Suppressor macrophage (primary cell): ENCODE measurements around the gene KCNF1.
A peak's percentile ranks its signal among the peaks of the same experiment; 100 is the strongest.

Experiments used
- DNase-seq, 4 experiments: peaks; one replicate each; pipeline ENCODE4 v3.0.0-alpha.2; 2020 to 2022
- total RNA-seq, 17 experiments: gene quantifications; one replicate each; lab custom pipeline; 2026; ENCODE audit warnings: mixed read lengths in 6 of 17, inconsistent platforms in 3 of 17; lab: John Stamatoyannopoulos, UW

Gene KCNF1, protein sequence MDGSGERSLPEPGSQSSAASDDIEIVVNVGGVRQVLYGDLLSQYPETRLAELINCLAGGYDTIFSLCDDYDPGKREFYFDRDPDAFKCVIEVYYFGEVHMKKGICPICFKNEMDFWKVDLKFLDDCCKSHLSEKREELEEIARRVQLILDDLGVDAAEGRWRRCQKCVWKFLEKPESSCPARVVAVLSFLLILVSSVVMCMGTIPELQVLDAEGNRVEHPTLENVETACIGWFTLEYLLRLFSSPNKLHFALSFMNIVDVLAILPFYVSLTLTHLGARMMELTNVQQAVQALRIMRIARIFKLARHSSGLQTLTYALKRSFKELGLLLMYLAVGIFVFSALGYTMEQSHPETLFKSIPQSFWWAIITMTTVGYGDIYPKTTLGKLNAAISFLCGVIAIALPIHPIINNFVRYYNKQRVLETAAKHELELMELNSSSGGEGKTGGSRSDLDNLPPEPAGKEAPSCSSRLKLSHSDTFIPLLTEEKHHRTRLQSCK
- total RNA-seq, result 0 to 1.8 (median 0.18) reads per million in 17 experiments

DNA sequence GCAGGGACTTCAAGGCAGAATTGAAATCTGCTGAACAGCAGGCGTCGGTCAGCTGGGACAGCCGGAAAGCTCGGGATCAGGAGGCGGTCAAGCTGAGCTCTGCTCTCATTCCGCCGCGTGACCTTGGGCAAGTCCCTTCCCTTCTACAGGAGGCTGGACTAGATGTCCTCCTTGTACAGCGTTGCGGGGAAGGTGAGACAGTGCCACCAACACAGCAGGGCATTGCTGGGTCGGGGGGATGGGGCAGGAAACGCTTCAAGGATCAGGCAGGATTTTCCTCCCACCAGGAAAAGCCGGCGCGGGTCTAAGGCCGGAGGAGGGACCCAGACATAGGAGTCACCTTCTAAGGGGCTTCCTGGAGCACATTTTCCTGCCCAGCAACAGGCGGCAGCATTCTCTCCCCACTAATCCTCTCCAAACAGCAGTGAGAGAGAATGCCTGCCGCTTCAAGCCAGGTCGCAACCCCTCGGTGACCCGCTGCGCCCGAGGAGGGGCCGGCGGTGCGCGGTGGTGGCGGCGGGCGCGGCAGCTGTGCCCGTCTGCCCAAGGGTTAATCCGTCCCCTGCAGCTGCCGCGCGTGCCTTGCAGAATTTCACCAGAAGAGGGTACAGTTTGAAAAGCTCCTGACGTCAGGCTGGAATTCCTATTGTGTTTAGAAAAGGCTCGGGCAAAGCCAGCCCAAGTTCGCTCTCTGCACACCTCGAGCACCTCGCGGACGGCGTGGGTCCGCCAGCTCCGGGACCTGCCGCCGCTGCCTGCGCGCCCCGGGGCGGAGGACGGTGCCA, at the start of gene KCNF1:
Gene KCNF1, plus strand, starts transcription at position 644 of the 785 bp plus-strand sequence. CDS start 493 bp downstream, outside the sequence.
- peak; percentile 30 to 63 (median 53) for DNase-seq

DNA sequence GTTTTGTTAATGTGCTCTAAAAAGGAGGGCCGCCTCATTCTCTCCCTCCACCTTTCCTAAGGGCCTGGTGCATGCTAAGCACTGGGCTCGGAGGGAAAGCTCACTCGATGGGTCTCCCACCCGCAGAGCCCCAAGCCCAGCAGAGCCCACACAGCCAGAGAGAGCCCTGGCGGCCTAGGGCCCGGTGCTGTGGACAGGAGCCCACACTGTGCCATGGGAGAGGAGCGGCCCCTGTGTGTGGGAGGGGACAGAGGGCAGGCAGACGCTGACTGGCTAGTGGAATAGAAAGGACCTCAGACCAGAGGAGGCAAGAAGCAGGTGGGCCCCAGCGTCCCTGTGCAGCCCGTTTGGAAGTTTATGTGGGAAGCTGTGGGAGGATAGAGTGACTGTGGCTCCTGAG, 49.4 kb upstream of the KCNF1 start:
- DNase-seq, result no peak

DNA sequence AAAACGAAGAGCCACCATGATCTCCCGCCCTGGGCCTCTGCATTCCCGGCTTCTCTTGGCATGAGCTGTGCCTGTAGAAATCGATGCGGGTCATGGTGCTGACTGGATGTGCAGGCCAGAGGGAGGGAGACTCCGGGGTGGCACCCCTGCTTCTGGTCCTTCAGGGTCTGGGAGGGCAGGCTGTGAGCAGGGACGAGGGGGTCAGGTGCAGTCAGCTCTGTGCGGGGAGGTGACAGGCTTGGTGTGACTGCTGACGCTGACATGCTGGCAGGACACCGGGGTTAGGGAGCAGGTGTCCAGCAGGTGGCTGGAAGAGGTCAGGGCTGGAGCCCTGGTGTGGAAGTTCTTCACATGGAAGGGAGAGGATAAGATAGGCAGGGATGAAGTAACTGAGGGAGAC, 48.7 kb upstream of the KCNF1 start:
- DNase-seq, result no peak

DNA sequence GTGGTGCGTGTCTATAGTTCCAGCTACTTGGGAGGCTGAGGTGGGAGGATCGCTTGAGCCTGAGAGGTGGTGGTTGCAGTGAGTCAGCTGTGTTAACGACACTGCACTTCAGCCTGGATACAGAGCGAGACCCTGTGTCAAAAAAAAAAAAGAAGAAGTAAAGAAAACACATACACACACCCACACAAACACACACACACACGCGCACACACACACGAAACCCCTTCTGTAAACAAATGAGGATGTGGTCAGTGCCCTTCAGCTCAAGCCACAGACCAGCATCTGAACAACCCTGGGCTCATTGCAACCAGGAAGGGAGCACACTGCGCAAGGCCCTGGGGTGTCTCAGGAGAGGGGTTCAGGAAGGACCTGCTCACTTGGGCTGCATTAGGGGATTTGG, 47.9 kb upstream of the KCNF1 start:
- DNase-seq, result peak; percentile 85 to 94 (median 93)

DNA sequence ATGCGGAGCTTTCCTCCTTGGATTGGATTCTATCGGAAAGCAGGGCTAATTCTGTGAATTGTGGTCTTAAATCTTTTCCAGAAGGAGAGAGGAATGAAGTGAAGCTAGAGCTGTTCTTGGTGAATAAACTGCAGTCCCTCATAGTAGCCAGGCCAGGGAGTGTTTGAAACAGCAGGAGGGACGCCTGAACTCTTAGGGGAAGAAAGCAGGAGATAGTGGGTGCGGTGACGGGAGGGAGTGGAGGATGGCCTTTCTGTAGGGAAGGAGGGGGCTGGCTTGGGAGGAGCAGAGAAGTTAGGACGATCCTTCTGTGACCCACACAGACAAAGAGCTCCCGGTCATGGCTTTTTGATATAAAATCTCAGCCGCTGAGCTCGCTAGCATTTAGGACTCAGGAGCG, 47.5 kb upstream of the KCNF1 start:
- peak in 3 of 4 experiments; percentile 36 to 64 (median 41) for DNase-seq

DNA sequence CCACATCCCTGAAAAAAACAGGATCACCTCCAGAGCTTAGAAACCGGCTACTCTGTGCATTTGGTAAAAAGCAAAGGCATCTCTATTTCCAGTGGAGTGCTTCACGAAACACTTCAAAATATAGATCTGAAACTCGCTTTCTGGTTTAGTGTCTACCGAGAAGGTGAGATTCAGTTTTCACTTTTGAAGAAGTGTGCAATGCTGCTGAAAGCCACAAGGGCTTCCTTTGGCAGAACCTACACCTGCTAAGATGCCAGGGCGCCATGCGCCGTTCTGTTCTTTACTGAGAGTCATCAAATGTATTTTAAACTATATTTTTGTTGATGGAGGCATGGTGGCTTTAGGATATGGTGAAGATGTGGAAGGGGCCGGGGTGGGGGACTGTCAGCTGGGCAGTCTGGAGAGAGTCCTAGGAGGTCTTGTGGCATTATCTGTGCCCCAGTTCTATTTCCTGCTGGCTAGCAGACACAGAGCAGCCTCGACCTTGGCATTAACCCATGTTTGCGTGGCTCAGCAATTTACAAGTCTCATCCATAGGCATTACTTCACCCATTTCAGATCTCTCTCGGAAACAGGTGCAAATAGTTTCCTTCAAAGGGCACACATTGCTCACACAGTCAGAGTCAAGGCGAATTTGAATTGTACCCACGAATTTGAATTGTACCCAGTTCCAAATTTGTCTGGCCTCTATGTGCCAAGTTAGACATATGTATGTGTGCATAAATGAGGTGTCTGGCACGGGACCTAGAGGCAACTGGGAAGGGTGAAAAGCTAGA, 46.7 kb upstream of the KCNF1 start:
- DNase-seq, result no peak

DNA sequence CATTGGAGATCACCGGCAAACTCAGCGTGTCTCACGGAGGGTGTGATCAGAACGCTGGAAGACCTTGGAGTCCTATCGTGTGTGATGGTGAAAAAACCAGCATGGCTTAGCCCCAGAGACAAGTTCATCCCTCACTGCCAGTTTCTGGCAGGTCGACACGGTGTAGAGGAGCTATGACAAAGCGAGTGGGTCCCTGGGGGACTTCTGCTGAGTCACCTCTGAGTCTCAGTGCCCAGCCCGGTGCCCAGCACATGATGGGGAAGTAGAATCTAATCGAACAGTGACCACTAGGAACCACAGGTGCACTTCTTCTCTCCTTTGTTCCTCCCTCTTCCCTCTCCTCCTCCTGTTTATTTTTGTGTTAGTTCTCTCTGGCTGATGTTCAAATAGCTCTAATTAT, 45.9 kb upstream of the KCNF1 start:
- DNase-seq, result peak in 2 of 4 experiments; percentile 25 to 40

DNA sequence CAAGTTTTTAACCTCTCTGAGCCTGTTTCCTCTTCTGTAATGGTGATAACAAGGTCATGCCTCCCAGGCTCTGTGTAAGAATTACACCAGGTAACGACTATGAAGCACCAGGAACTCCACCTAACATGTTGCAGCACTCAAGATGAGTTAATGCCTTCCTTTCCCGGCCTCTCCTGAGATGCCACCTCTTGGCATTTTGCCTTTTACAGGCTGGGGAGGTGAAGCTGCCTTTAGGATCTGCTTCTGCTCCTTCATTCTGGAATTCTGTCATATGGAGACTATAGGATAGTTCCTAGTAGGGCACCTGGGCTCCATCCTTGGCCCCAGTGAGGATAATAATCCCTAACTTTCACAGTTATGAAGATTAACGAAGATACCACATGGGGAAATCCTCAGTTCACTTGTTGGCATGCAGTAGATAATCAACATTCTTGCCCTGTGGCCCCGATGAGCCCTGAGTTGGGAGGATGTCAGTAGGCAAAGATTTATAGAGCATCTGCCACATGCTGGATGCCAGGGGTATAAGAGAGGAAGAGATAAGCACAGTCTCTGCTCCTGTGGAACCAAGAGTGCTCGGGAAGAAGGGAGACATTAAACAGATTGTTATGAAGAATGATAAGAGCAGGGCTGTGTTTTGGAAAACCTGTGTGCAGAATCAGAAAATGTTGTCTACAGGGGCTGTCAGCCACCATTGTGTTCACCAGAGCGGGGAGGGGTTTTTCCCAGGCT, 43.9 kb upstream of the KCNF1 start:
- no peak for DNase-seq

DNA sequence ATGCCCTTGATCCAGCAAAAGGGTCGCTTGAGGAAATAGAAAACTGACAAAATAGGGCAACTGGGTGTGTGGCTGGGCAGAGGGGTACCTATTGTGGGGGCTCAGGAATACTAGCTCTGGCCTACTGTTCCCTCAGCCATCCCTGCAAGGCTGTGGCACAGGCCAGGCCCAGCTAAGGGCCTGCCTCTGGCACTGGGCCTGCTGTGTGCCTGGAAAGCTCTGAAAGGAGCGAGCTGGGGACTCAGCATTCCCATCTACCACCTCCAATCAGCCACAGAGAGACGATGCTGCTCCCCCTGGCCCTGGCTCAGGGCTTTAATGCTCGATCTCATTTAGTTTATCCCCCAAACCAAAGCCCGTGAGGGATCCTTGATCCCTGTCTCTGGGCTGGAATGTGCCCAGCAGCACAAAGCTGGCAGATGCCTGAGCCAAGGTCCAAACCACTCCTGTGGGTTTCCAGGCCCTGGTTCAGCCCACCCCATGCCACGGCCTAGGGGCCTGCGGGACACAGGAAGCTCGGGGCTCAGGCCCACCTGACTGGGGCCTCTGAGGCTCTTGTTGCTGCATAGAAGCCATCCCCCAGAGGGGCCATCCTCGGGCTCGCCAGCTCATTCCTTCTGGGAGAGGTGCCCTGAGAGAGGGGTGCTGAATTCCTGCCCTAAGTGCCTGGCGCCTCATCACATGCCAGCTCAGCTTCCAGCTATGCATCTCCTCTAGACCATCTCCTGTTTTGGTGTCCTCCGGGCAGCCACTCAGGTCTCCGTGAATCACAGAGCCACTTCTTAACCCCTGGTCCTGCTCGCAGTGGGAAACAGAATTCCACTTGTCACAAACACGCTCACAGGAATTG, 43.0 kb upstream of the KCNF1 start:
- no peak for DNase-seq

DNA sequence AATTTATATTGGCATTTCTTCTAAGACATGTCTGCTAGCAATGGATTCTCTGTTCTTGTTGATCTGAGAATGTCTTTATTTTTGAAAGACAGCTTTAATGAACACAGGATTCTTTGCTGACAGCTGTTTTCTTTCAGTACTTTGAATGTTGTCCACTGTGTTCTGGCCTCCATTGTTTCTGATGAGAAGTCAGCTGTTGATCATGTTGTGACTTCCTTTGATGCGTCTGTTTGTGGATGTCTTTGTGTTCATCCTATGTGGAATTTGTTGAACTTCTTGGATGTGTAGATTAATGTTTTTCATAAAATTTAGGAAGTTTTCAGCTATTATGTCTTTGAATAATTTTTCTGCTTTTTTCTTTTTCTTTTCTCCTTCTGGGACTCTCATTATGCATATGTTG, 39.8 kb upstream of the KCNF1 start:
- DNase-seq, result no peak

DNA sequence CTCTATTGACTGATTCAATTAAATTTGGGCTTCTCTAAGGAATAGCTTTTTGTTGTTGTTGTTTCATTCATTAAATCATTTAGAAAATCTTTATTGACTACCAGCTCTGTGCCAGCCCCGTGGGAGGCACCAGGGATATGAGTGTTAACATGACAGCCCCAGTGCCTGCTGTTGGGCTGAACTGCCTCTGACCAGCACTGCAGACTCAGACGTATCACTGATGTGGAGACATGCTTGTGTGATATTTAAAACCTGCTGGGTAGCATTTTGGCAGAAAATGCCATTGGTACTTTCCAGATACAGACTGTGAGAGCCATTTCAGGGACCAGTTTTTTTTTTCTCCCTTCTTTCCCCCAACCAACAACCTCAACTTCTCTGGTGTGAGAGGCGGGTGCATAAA, 38.6 kb upstream of the KCNF1 start:
- no peak for DNase-seq

DNA sequence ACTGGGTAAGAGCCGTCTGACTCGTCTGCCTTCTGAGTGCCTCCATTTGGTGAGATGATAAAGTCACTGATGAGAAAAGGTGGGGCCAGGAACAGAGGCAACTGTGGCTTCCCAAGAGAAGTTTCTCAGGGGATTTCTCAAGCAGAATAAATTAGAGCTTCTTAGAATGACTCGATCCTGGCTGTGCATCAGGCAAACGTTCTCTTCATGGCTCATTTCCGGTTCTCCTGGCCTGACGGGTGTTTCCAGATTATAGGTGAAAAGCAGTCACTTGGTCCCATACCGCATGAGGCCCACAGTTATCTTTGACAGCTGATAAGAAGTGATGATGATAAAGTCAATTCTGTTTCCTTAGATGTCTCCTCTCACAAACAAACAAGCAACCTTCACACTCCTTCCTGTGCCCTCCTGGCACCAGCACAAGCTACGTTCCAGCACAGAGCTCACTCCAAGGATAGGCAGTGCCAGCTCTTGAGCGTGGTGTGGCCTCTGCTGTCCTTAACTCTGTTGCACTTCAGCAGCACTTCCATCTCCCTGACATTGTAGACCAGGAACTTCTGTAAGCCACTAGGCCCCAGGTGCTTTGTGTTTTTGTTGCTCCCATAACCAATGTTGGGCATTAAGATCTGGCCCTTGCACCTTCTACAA, 37.8 kb upstream of the KCNF1 start:
- DNase-seq, result peak in 1 of 4 experiments; percentile 19

DNA sequence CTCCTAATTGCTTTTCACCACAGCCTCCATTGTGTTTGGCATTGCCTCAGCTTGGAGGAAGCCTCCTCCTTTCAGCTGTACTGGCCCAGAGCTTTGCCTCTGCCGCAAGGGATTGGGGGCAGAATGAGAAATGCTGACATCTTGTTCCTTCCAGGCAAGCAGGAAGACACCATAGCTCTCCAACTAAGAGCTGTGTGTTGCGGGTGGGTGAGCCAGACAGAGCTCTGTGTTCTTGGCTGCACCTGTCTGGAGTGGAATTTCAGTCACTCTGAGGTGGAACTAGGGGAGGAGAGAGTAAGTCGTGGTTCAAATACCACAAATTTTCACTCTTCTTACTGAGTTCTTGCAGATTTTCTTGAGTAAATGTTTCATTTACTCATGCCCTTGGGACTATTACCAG, 36.6 kb upstream of the KCNF1 start:
- DNase-seq, result peak in 2 of 4 experiments; percentile 32 to 34

DNA sequence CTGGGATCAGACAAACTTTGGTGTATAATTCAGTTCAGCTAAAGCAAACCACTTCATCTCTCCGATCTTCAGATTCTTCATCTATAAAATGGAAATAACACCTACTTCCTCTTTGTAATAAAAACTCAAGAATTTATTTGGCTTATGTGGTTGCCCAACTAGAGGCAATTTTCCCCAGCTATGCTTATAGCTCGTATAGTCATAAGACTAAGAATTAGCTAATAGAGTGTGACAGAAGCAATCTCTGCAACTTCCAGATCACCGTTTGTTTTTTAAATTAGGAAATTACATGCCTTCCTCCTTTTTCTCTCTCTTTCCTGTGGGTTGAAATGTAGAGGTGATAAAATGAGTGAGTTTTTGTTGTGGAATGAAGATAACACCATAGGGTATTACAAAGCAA, 35.3 kb upstream of the KCNF1 start:
- peak; percentile 80 to 95 (median 88) for DNase-seq

DNA sequence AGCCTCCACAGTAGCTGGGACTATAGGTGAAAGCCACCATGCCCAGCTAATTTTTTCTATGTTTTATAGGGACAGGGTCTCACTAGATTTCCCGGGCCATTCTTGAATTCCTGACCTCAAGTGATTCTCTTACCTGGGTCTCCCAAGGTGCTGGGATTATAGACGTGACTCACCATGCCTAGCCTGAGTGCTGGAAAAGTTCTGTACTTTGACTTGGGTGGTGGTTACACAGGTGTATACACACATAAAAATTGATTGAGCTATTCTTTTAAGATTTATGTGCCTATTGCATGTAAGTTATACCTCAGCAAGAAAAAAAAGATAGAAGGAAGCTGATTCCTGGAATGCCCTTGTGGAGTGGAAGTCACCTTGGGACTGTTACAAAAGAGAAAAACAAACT, 34.8 kb upstream of the KCNF1 start:
- DNase-seq, result no peak

DNA sequence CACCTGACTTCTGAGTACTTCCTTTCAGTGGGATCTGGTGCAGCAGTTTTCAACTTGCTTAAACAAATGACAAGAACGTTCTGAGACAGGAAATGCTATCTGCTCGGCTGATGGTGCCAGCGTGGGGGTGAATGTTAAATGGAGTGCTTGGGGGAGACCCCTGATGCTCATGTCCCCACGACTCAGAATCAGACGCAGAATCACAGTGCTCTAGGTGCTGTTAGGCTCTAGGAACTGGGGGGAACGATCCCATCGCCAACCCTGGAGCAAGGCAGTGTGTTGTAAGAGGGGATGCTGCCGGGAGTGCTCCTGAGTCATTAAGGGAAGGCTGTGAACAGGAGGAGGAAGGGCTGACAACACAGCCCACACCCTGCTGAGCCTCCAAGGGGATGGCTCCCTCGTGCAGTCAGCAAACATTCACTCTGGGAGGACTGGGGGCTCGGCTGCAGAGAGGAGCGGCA, 34.1 kb upstream of the KCNF1 start:
- DNase-seq, result peak; percentile 66 to 88 (median 84)

DNA sequence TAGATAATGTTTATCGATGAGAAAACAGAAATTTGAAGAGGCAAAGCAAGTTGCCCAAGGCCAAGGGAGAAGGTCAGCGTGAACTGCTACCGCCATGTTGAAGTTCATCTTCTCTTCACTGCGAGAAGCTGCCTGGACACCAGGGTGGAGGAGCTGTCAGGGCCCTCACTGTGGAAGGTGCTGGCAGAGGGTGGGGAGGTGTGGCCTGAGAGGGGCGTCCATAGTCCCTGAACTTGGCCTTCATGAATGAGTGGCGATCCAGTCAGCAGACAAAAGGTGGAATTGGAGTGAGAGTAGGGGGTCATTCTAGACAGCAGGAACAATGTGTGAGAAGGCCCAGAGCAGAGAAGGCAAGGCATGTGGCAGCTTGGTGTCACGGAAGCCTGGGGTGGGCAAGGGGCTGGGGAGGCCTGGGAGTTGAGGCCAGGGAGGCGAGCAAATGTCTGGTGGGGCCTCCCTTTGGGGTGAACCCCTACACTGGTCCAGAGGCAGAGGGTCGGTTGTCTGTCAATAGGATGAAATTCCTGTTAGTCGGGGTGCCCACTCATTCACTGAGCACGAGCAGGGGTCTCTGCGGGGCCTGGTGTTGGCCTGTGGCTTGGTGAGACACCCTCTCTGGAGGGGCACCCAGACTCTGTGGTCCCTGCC, 33.3 kb upstream of the KCNF1 start:
- DNase-seq, result no peak

DNA sequence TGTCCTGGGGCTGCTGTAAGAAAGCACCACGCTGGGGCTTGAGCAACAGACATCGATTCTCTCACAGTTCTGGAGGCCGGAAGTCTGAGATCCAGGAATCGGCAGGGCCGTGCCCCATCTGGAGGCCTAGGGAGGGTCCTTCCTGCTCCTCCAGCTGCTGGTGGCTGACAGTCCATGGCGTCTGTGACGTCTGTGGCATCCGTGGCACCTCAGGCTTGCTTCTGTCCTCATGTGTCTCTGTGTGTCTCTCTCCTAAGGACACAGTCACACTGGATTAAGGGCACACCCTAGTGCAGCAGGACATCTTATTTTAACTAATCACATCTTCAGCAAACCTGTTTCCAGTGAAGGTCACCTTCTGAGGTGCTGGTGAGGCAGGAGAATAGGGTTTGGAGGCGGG, 32.6 kb upstream of the KCNF1 start:
- no peak for DNase-seq

DNA sequence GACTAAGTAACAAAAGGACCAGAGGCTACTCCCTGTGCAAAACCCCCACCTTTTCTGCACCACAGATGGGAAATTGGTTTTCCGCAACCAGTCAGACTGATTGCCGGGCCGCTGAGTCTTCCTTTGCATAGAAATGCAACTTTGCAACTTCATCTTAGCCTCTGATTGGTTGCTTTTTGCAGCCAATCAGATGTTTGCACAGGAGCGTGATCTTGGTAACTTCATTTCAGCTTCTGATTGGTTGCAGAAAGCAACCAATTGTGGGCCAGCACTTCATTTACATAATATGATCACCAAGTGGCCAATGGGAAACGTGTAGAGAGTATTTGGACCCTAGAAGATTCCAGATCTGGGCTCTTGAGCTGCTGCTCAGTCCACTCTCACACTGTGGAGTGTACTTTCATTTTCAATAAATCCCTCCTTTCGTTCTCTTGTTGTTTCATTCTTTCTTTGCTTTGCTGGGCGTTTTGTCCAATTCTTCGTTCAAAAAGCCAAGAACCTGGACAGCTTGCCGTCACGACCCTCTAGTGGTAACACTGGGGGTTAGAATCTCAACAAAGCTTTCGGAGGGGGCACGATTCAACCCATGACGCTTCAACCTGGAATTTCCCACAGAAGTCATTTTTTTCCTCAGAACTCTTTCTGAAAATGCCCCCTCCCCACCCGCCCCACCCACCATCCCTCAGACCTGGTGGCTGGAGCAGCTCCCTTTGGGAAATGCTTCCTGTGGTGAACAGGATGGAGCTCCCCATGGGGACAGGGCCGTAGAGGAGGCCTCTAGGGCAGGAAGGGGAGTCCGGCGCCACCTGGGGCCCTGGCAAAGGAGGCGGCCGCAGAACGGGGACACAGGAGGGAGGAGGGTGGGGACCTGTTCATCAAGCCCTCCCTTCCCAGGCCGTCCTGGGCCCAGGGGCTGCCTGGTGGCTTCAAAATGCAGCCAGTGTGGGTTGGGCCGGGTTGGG, 31.8 kb upstream of the KCNF1 start:
- DNase-seq, result no peak
